PC-9 (cell line): ENCODE measurements around the gene LMNTD2.

Source experiments
- CTCF ChIP-seq: fragments of 200-600 bp; sonication (generic); conservative IDR thresholded peaks from 2 replicates; pipeline ENCODE4 v1.6.1; 2017; ENCODE audit warnings: mixed run types, antibody characterized with exemption, mild to moderate bottlenecking, moderate library complexity
- EZH2 ChIP-seq: fragments of 200-600 bp; sonication (generic); IDR thresholded peaks from 2 replicates; pipeline ENCODE4 v1.8.0; 2017; ENCODE audit warnings: antibody characterized with exemption, low read depth

- TF ChIP-seq EZH2 (no peak), CTCF (no peak)
These were observed 23.5 kb downstream of the LMNTD2 start, which contains the start of gene LRRC56 for GRCh38 chr11:536841-537621.
